Stomach (tissue), 4 donors: Measurements from ENCODE around the gene LRP1B.

Source experiments
- CTCF ChIP-seq, 7 experiments: fragments of 450-650 bp in 4 of 7; fragments of 200-600 bp in 3 of 7; sonication (generic) in 3 of 7; IDR thresholded peaks; one replicate each; pipeline ENCODE4 v1.5.1; 2016 to 2019; ENCODE audit warnings: antibody characterized with exemption in 7 of 7, control low read depth in 2 of 7, mild to moderate bottlenecking in 1 of 7
- POLR2A ChIP-seq, 4 donors: fragments of 450-650 bp; IDR thresholded peaks; one replicate each; pipeline ENCODE4 v1.6.1; 2016; ENCODE audit warnings: antibody characterized with exemption in 4 of 4, control low read depth in 2 of 4, mild to moderate bottlenecking in 1 of 4, moderate library complexity in 1 of 4
- POLR2AphosphoS5 ChIP-seq, 3 donors: sonication (generic); formaldehyde crosslinking; IDR thresholded peaks; one replicate each; pipeline ENCODE4 v1.6.1; 2016; ENCODE audit warnings: antibody characterized with exemption in 3 of 3

GRCh38 chr2:140526575-140526974 is 1604.2 kb downstream of the LRP1B start:
- TF ChIP-seq CTCF (IDR thresholded peaks at IDR 0.05) (no peak), POLR2A (IDR thresholded peaks at IDR 0.05) (no peak), POLR2AphosphoS5 (IDR thresholded peaks at IDR 0.05) (no peak)
